Panc1 (cell line): Measurements from ENCODE around the gene CSNK2A3. TPM values are rescaled to one million over a fixed set of nuclear protein-coding genes. Genes with fewer than 3 reads are reported as not detected.

ENCODE experiments used
- ATAC-seq: fragments of 200-7000 bp; cut with Tn5 transposase; 2 replicates; pipeline ENCODE4 v1.9.1; 2020; ENCODE audit warnings: mild to moderate bottlenecking, moderate library complexity
- BruUV-seq: library from RNA; stranded (reverse); fragments of 400-500 nt; replicated peaks from 2 replicates; lab custom pipeline; 2021; lab: Mats Ljungman, UMichigan
- CTCF ChIA-PET: fragments of 300-600 bp; sonication (Branson Sonifier 250); formaldehyde crosslinking; loops from one replicate; lab custom pipeline; 2022; ENCODE audit warnings: antibody characterized with exemption; lab: Charles Lee
- POLR2A ChIA-PET: fragments of 300-600 bp; sonication (Branson Sonifier 250); formaldehyde crosslinking; loops from one replicate; lab custom pipeline; 2022; ENCODE audit warnings: antibody characterized with exemption; lab: Charles Lee
- DNase-seq: peaks from one replicate; pipeline ENCODE4 v3.0.0-alpha.2; 2010; ENCODE audit warnings: low read depth, low spot score
- H3K27ac ChIP-seq: 2 replicates; pipeline ENCODE4 v1.5.1; 2011; ENCODE audit warnings: mild to moderate bottlenecking, low read length, inconsistent platforms
- H3K27me3 ChIP-seq: fragments of 200-500 bp; sonication (Bioruptor generic); 2 replicates; pipeline ENCODE4 v1.6.0; 2014; ENCODE audit warnings: low read length, inconsistent platforms; ENCODE audit not compliant: control insufficient read depth, insufficient read depth
- H3K36me3 ChIP-seq: fragments of 200-500 bp; sonication (Bioruptor generic); 2 replicates; pipeline ENCODE4 v1.5.1; 2014; ENCODE audit warnings: inconsistent platforms, mild to moderate bottlenecking, low read length, moderate library complexity; ENCODE audit not compliant: control insufficient read depth, insufficient read depth
- H3K4me1 ChIP-seq: 2 replicates; pipeline ENCODE4 v1.5.1; 2011; ENCODE audit warnings: inconsistent platforms, mild to moderate bottlenecking, low read length, moderate library complexity; ENCODE audit not compliant: control insufficient read depth, insufficient read depth
- H3K4me3 ChIP-seq, 2 experiments: 2 replicates each; pipeline ENCODE4 v1.5.1; 2011 to 2012; ENCODE audit warnings: low read depth in 2 of 2, low read length in 2 of 2, mild to moderate bottlenecking in 2 of 2, inconsistent platforms in 1 of 2, moderate library complexity in 1 of 2
- H3K9me3 ChIP-seq: fragments of 200-500 bp; sonication (Bioruptor generic); 2 replicates; pipeline ENCODE4 v1.5.1; 2014; ENCODE audit warnings: low read depth, mild to moderate bottlenecking, inconsistent platforms, low read length, moderate library complexity; ENCODE audit not compliant: control insufficient read depth, insufficient read depth
- POLR2AphosphoS5 ChIP-seq: IDR thresholded peaks from 2 replicates; pipeline ENCODE4 v1.6.1; 2012; ENCODE audit warnings: mild to moderate bottlenecking, low read depth, low read length, moderate library complexity
- SIN3A ChIP-seq: IDR thresholded peaks from 2 replicates; pipeline ENCODE4 v1.6.1; 2012; ENCODE audit warnings: low read depth, mild to moderate bottlenecking, low read length, moderate library complexity, borderline replicate concordance; ENCODE audit not compliant: insufficient read depth
- TCF7L2 ChIP-seq: IDR thresholded peaks from 2 replicates; pipeline ENCODE4 v1.6.1; 2011; ENCODE audit warnings: mild to moderate bottlenecking, low read depth, low read length, inconsistent platforms
- in situ Hi-C: cut with HindIII; loops from 2 replicates; pipeline ENCODE4 v1.10.0; 2016; ENCODE audit warnings: low sequenced_read_pairs, low pct_unique_long_range_greater_than_20kb
- intact Hi-C: fragments of 100-400 bp; cut with micrococcal nuclease; formaldehyde crosslinking; loops from one replicate; pipeline ENCODE4 v1.10.0; 2022; ENCODE audit not compliant: unreplicated experiment
- total RNA-seq: library from RNA; stranded (reverse); gene quantifications from one replicate; pipeline ENCODE4 v1.2.1, GENCODE V29; 2021; ENCODE audit not compliant: unreplicated experiment
- TF ChIP-seq, protein P1 (sequence below): fragments of 450-650 bp; IDR thresholded peaks from 2 replicates; pipeline ENCODE4 v1.5.1; 2017; ENCODE audit warnings: mild to moderate bottlenecking
- TF ChIP-seq, protein P2 (sequence below), 2 experiments: IDR thresholded peaks; 2 replicates each; pipeline ENCODE4 v1.6.1; 2011 to 2012; ENCODE audit warnings: low read depth in 2 of 2, control low read depth in 1 of 2, low read length in 1 of 2, mild to moderate bottlenecking in 1 of 2, moderate library complexity in 1 of 2; ENCODE audit not compliant: insufficient read depth in 1 of 2

The CSNK2A3 gene
- total RNA-seq, 1 experiment from 2014 or later, result 2.6 TPM

DNA sequence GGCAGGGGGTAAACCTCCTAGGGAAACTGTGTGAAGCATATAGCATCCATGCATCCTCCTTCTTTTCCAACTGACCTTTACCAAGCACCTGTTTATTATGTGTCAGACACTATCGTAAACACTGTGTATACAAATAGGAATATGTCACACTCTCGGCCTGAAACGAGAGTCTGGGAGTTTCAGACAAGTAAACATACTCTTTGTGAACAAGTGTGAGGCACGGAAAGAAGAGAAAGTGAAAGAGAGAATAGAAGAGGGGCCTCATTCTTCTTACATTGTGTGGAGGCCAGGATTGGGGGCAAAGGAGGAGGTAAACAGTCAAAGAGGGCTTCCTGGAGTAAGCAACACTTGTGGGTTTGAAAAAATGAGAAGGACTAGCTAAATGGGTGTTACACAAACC lies 16.4 kb downstream of the CSNK2A3 start:
- no TSS peak for BruUV-seq
- Histone ChIP-seq H3K27ac (peak overlapping the region; percentile 2; the same call in 1 of the 2 replicates), H3K36me3 (no peaks in the 10 kb centered on the region), H3K4me3 (no peak overlapping the region), H3K27me3 (0 out of 2 replicates have a peak, but pooled peaks cover 2% of the 10 kb centered on the region), H3K9me3 (no peaks in the 10 kb centered on the region), H3K4me1 (peaks cover 16% of the 10 kb centered on the region)
- intact Hi-C loops (no loop called here), in situ Hi-C loops (no loop called here)
- DNase-seq (no peak), ATAC-seq (no peak)
- TF ChIP-seq, protein P1, sequence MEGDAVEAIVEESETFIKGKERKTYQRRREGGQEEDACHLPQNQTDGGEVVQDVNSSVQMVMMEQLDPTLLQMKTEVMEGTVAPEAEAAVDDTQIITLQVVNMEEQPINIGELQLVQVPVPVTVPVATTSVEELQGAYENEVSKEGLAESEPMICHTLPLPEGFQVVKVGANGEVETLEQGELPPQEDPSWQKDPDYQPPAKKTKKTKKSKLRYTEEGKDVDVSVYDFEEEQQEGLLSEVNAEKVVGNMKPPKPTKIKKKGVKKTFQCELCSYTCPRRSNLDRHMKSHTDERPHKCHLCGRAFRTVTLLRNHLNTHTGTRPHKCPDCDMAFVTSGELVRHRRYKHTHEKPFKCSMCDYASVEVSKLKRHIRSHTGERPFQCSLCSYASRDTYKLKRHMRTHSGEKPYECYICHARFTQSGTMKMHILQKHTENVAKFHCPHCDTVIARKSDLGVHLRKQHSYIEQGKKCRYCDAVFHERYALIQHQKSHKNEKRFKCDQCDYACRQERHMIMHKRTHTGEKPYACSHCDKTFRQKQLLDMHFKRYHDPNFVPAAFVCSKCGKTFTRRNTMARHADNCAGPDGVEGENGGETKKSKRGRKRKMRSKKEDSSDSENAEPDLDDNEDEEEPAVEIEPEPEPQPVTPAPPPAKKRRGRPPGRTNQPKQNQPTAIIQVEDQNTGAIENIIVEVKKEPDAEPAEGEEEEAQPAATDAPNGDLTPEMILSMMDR, result no peak
- TF ChIP-seq TCF7L2 (no peak), SIN3A (no peak), POLR2AphosphoS5 (no peak)
- TF ChIP-seq, protein P2, sequence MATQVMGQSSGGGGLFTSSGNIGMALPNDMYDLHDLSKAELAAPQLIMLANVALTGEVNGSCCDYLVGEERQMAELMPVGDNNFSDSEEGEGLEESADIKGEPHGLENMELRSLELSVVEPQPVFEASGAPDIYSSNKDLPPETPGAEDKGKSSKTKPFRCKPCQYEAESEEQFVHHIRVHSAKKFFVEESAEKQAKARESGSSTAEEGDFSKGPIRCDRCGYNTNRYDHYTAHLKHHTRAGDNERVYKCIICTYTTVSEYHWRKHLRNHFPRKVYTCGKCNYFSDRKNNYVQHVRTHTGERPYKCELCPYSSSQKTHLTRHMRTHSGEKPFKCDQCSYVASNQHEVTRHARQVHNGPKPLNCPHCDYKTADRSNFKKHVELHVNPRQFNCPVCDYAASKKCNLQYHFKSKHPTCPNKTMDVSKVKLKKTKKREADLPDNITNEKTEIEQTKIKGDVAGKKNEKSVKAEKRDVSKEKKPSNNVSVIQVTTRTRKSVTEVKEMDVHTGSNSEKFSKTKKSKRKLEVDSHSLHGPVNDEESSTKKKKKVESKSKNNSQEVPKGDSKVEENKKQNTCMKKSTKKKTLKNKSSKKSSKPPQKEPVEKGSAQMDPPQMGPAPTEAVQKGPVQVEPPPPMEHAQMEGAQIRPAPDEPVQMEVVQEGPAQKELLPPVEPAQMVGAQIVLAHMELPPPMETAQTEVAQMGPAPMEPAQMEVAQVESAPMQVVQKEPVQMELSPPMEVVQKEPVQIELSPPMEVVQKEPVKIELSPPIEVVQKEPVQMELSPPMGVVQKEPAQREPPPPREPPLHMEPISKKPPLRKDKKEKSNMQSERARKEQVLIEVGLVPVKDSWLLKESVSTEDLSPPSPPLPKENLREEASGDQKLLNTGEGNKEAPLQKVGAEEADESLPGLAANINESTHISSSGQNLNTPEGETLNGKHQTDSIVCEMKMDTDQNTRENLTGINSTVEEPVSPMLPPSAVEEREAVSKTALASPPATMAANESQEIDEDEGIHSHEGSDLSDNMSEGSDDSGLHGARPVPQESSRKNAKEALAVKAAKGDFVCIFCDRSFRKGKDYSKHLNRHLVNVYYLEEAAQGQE (IDR thresholded peaks at IDR 0.05; ENCODE audit: insufficient read depth in 1 of 2, low read depth in 2 of 2, low read length in 1 of 2), result no peak
- ChIA-PET POLR2A (no interaction called here), CTCF (no interaction called here)

DNA sequence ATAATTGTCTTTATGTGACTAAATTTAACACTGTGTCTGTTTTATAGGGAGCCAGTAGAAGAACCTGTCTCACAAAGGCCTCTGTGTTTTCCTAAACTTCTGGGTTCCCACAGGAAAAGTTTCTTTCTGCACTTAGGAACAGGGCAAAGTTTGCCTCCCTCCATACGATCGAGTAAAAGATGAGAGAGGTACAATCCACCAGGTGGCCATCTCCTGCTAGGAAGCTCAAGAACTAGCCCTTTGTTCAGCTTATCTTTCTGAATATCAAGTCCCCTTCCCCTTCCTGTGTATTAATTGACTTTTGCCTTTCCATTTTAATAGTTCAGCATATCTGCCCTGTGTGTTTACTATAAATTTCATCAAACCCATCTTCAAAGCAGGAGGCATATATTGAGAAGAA lies 18.0 kb downstream of the CSNK2A3 start:
- in situ Hi-C loops, result no loop called here
- POLR2A ChIA-PET, result no interaction called here

DNA sequence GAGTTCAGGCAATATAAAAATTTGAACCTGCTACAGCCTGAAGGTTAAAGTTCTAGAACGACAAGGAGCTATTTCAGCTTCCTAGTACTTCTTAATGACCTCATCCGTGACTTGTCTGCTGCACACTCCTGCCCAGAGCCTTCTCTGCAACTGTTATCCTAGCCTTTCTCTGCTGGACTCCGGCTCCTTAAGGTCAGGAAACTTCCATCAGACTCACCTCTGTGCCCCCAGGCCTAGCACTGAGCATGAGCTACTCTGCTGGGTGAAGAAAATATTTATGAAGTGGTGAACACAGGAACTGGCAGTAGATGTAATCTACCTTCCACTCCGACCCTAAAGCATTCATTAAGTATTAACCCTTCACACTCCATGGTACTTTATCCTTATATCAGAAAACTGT lies 18.4 kb downstream of the CSNK2A3 start:
- no peaks in the 10 kb centered on the region for H3K9me3 ChIP-seq
- H3K27ac ChIP-seq, result peak overlapping the region; percentile 36; the same call in 1 of the 2 replicates
- no peak overlapping the region for H3K4me3 ChIP-seq
- in situ Hi-C loops (no loop called here), intact Hi-C loops (no loop called here)
- peaks cover 16% of the 10 kb centered on the region for H3K4me1 ChIP-seq
- TF ChIP-seq, protein P1, result no peak
- TF ChIP-seq SIN3A (no peak), TCF7L2 (no peak), POLR2AphosphoS5 (no peak)
- TF ChIP-seq, protein P2 (IDR thresholded peaks at IDR 0.05; ENCODE audit: insufficient read depth in 1 of 2, low read depth in 2 of 2, low read length in 1 of 2), result no peak
- CTCF ChIA-PET, result no interaction called here
- H3K27me3 ChIP-seq, result 0 out of 2 replicates have a peak, but pooled peaks cover 2% of the 10 kb centered on the region
- POLR2A ChIA-PET, result no interaction called here
- peak; percentile 73 for ATAC-seq
- no peak for DNase-seq
- no TSS peak for BruUV-seq
- no peaks in the 10 kb centered on the region for H3K36me3 ChIP-seq

More for the DNA sequence above, 18.0 kb downstream of the CSNK2A3 start:
- CTCF ChIA-PET, result no interaction called here
- ATAC-seq (peak; percentile 23; the same call in 1 of the 2 replicates), DNase-seq (no peak)
- BruUV-seq, result no TSS peak
- Histone ChIP-seq H3K9me3 (no peaks in the 10 kb centered on the region), H3K4me3 (no peak overlapping the region), H3K36me3 (no peaks in the 10 kb centered on the region), H3K4me1 (peaks cover 16% of the 10 kb centered on the region), H3K27ac (peak overlapping the region; percentile 36; the same call in 1 of the 2 replicates), H3K27me3 (0 out of 2 replicates have a peak, but pooled peaks cover 2% of the 10 kb centered on the region)
- 0 out of 2 replicates have a peak, but pooled peaks have one; percentile 44 for TF ChIP-seq TCF7L2
- TF ChIP-seq POLR2AphosphoS5, result no peak
- intact Hi-C loops, result no loop called here
